Ishikawa (cell line): Measurements from ENCODE around the gene CHST12.

ENCODE experiments used
- RAD21 ChIP-seq: IDR thresholded peaks from 2 replicates; pipeline ENCODE4 v1.6.1; 2012; ENCODE audit warnings: low read depth
- TCF12 ChIP-seq: IDR thresholded peaks from 2 replicates; pipeline ENCODE4 v1.6.1; 2012; ENCODE audit warnings: low read depth
- TEAD4 ChIP-seq: IDR thresholded peaks from 2 replicates; pipeline ENCODE4 v1.6.1; 2012
- YY1 ChIP-seq: IDR thresholded peaks from 2 replicates; pipeline ENCODE4 v1.6.1; 2012; ENCODE audit warnings: low read depth
- TF ChIP-seq, protein P1 (sequence below): IDR thresholded peaks from 2 replicates; pipeline ENCODE4 v1.6.1; 2012

DNA sequence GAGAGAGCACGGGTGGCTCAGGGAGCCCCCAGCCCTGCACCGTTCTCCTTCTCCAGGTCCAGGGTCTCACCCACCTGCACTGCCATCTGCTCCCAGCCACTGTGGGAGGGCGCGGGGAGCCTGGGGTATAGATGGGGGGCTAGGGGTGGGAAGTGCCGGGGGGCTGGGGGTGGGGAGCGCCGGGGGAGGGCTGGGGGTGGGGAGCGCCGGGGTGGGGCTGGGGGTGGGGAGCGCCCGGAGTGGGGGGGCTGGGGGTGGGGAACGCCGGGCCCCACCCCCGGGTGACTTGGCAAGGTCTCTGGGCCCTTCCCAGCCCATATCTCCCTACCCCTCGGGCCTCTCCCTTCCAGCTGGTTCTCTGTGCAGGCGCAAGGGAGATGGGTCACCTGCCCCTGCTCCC lies 72.9 kb downstream of the CHST12 start, which contains the start of gene GRIFIN:
- TF ChIP-seq, protein P1, sequence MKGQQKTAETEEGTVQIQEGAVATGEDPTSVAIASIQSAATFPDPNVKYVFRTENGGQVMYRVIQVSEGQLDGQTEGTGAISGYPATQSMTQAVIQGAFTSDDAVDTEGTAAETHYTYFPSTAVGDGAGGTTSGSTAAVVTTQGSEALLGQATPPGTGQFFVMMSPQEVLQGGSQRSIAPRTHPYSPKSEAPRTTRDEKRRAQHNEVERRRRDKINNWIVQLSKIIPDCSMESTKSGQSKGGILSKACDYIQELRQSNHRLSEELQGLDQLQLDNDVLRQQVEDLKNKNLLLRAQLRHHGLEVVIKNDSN = no peak
- TF ChIP-seq TEAD4 (no peak), RAD21 (no peak), YY1 (no peak), TCF12 (no peak)
